ENCODE measurements around the gene LGALS9.
"Not testable (repeated sequence)": the region's sequence is repeated elsewhere in the genome, so short reads cannot be mapped to it uniquely, and the experiment has no call there.

The LGALS9 gene

GRCh38 chr17:27667656-27668487, 36.9 kb downstream of the LGALS9 start:
- no peak for DNase-seq (ENCODE audit: low read depth, low spot score)
- TF ChIP-seq, protein P1, sequence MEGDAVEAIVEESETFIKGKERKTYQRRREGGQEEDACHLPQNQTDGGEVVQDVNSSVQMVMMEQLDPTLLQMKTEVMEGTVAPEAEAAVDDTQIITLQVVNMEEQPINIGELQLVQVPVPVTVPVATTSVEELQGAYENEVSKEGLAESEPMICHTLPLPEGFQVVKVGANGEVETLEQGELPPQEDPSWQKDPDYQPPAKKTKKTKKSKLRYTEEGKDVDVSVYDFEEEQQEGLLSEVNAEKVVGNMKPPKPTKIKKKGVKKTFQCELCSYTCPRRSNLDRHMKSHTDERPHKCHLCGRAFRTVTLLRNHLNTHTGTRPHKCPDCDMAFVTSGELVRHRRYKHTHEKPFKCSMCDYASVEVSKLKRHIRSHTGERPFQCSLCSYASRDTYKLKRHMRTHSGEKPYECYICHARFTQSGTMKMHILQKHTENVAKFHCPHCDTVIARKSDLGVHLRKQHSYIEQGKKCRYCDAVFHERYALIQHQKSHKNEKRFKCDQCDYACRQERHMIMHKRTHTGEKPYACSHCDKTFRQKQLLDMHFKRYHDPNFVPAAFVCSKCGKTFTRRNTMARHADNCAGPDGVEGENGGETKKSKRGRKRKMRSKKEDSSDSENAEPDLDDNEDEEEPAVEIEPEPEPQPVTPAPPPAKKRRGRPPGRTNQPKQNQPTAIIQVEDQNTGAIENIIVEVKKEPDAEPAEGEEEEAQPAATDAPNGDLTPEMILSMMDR (IDR thresholded peaks at IDR 0.05; ENCODE audit: low read depth, low read length) = no peak
- in situ Hi-C loops (cut with HindIII; ENCODE audit: low sequenced_read_pairs) = no loop called here
- no peak overlapping the region for H3K4me3 ChIP-seq (ENCODE audit: low read depth, low read length)

DNA sequence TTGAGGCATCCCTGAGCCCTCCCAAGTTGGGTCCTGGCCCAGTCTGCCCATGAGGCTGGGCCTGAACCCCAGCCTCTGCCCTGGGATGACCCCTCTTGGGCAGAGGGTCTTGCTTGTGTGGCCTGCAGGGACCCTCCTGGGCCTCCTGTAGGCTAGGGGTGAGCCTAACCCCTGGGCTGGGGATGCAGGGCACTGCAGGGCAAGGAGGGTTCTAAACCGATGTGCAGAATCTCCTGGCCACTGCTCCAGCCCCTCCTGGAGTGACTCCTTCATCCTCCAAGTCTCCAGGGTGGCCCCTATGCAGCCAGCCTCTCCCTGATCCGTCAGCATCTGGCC, 37.5 kb downstream of the LGALS9 start:
- H3K4me3 ChIP-seq (ENCODE audit: low read depth, low read length) = no peak overlapping the region
- in situ Hi-C loops (cut with HindIII; ENCODE audit: low sequenced_read_pairs) = no loop called here
- TF ChIP-seq, protein P1 (IDR thresholded peaks at IDR 0.05; ENCODE audit: low read depth, low read length) = no peak
- no peak for DNase-seq (ENCODE audit: low read depth, low spot score)

DNA sequence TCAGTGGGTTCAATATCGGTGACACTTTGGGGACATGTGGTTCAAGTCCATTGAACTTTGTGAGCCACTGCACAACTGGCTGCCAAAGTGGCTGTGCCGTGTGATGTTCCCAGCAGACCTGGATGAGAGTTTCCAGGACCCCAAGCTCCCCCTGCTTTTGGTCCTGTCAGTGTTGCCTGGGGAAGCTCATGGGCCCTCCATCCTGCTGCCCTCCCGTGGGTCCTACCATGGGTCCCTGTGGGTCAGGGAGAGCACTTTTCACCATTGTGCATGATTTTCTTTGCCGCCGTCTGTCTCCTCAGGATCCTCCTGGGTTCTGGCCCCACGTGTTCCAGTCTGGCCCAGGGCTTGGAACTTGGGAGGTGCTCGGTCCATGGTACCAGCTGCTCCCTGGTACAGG, 38.1 kb downstream of the LGALS9 start:
- TF ChIP-seq, protein P1 (IDR thresholded peaks at IDR 0.05; ENCODE audit: low read depth, low read length) = no peak
- in situ Hi-C loops (cut with HindIII; ENCODE audit: low sequenced_read_pairs) = no loop called here
- H3K4me3 ChIP-seq (ENCODE audit: low read depth, low read length) = no peak overlapping the region
- DNase-seq (ENCODE audit: low read depth, low spot score) = no peak

DNA sequence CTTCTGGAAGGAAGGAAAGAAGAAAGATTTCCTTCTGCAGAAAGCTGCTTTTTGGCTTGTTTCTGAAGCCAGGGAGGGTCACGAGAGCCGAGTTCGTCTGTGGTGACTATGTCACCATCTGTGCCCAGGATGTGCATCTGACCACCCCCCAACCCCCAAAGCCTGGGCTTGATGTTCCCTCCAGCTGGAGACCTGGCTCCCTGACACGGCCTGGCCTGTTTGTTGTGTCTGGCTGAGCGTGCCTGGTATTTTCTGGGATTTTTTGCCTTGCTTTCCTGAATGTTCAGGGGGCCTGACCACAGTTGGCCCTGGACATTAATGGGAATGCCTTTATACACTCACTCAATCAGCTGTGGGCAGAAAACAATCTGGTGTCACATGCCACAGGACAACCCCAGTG, 38.9 kb downstream of the LGALS9 start:
- no peak for DNase-seq (ENCODE audit: low read depth, low spot score)
- TF ChIP-seq, protein P1 (IDR thresholded peaks at IDR 0.05; ENCODE audit: low read depth, low read length) = no peak
- no peak overlapping the region for H3K4me3 ChIP-seq (ENCODE audit: low read depth, low read length)
- in situ Hi-C loops (cut with HindIII; ENCODE audit: low sequenced_read_pairs) = no loop called here

DNA sequence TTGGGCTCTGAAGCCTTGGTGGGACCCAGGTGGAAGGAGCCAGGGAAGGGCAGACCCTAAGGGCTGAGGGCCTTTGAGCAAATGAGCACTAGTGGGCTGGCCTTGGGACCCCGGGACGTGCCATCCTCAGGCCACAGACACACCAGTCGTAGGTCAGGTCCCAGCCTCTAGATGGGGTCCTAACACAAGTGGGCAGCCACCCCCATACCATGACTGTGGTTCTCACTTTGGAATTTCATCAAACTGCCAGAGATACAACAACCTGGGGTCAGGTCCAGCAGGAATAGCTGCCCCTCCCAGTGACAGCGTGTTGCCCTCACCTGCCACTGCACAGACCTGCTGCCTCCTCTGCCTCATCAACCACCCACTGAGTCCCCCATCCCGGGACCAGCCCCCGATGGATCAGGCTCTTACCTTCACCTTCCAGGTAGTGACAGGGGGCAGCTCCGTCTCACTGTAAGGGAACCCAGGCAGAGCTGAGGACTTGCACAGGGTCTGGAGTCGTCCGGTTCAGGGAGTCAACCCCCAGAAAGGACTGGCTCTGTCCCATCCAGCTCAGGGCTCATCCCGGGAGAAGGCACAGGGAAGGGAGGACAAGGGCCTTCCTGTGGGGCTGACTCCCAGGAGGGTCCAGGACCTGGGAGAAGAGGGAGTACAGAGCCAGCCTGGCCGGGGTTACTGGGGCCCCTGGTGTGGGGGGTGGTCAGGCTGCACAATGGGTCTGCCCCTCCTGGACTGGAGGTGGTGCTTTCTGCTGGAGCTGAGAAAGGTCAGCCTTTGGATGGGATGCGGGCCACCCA, 40.0 kb downstream of the LGALS9 start:
- no peak overlapping the region for H3K4me3 ChIP-seq (ENCODE audit: low read depth, low read length)
- in situ Hi-C loops (cut with HindIII; ENCODE audit: low sequenced_read_pairs) = no loop called here
- no peak for DNase-seq (ENCODE audit: low read depth, low spot score)
- TF ChIP-seq, protein P1 (IDR thresholded peaks at IDR 0.05; ENCODE audit: low read depth, low read length) = no peak

- in situ Hi-C loops (cut with HindIII; ENCODE audit: low sequenced_read_pairs) = no loop called here
- TF ChIP-seq, protein P1 (IDR thresholded peaks at IDR 0.05; ENCODE audit: low read depth, low read length) = no peak
- DNase-seq (ENCODE audit: low read depth, low spot score) = no peak
- H3K4me3 ChIP-seq (ENCODE audit: low read depth, low read length) = no peak overlapping the region
These were observed 40.6 kb downstream of the LGALS9 start for GRCh38 chr17:27671591-27671910.

GRCh38 chr17:27671977-27672480, 41.0 kb downstream of the LGALS9 start:
- H3K4me3 ChIP-seq (ENCODE audit: low read depth, low read length); DNase-seq (ENCODE audit: low read depth, low spot score); in situ Hi-C loops (cut with HindIII; ENCODE audit: low sequenced_read_pairs): not testable (repeated sequence)
